Stimulated activated naive CD4-positive, alpha-beta T cell treated with Interleukin-2 at 50 U/mL for 16 hours (primary cell): ENCODE data around the gene C10orf95.
"Not testable (repeated sequence)": the region's sequence is repeated elsewhere in the genome, so short reads cannot be mapped to it uniquely, and the experiment has no call there.

Experiments
- DNase-seq: peaks from one replicate; lab custom pipeline; 2025; lab: John Stamatoyannopoulos, UW

The C10orf95 gene

DNA sequence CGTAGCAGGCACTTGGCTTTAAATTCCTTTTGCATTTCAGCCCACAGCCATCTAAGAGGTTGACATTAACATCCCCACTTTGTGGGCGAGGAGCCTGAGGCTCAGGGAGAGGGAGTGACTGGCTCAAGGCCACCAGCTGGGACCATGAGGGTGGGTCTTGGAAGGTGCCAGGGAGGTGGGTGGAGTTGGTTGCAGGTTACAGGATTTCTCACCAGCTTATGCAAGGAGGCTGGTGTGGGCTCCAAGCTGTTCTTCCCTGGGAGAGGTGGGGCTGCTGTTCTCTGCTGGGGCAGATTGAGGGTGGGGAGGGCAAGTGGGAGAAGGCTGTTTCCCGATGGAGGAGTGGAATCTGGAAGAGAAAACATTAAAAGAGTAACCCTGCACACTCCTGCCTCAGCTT is 14.1 kb upstream of the C10orf95 start:
- no peak for DNase-seq

DNA sequence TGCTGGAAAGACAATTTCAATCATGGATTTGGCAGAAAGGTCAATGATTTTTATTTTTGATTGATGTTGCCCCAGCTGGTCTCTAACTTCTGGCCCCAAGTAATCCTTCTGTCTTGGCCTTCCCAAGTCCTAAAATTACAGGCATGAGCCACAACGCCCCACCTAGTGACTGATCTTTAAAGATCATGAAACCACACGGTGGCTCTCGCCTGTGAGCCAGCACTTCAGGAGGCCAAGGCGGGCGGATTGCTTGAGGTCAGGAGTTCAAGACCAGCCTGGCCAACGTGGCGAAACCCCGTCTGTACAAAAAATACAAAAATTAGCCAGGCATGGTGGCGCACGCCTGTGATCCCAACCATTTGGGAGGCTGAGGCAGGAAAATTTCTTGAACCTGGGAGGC is 12.6 kb upstream of the C10orf95 start:
- DNase-seq: no peak

DNA sequence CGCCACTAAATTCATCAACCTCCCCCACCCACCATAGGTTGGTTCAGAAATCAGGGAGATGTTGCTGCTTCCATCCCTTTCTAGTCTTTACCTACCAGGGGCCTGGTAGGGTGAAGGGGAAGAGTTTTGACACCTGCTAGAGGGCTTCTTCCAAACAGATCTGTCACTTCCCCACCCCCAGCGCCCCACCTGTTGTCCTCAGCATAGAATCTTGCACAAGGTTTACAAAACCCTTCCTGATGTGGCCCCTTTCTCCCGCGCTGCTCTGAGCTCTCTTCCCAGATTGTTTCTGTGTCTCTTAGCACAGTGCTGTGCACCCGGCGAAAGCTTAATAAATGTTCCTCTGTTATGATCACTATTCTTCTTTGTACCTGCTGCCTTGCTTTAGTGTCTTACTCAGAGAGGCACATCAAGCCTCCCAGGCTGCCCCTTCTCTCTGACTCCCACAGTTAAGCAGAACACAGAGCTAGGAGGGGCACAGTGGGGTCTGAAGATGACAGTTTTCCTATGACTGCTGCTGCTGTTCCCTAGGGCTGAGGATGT is 11.2 kb upstream of the C10orf95 start:
- DNase-seq: no peak

DNA sequence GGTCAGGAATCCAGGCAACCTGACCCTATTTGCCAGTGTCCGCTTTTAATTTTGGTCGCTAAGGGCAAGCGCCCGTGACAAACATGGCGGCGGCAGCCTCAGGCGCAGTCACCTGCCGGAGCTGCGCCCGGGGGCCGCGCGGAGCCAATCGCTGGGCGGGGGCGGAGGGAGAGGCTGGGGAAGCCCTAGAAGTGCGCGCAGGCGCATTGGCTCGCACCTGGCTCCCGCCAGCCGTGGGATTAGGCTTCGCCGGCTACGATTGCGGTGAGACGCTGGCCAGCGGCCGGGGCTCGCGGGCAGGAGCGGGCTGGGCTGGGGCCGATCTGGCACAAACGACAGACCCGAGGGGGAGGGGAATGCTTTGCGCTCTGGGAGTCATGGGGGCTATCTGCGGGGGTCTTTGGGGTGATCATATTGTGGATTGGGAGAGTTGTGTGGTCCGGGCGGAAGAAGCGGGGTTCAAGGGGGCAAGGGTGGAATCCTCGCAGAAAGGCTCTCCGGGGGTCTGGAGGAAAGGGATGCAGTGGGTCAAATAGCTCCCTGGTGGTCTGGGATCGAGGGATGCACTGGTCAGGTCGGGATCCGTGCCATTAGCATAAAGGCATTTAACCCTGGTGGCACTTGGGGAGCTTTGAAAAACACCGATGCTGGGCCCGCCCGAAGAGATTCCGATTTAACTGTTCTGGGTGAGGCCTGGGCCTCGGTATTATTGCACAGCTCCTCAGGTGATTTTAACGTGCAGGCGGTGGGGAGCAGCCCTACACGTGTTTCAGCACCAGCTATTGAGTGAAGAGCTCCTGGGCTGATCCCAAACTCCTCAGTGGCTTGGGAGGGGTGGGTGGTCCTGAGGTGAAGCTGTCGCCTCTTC is 10.1 kb upstream of the C10orf95 start:
- peak; percentile 91 for DNase-seq

DNA sequence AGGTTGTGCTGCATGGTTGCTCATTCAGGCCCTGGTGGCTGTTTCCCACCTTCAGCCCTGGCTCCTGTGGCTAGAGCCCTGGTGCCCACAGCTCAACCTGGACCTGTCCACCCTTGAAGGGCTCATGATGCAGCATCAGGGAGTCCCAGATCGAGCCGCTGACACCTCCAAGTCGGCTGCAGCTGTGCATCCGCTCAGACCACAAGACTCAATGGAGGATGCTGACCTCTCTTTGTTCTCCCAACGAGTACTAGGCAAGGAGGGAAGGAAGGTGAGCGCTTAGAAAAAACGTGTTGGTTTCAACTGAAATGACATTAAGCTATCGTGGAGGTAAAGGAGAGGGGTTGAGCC is 9.5 kb upstream of the C10orf95 start:
- DNase-seq: no peak

DNA sequence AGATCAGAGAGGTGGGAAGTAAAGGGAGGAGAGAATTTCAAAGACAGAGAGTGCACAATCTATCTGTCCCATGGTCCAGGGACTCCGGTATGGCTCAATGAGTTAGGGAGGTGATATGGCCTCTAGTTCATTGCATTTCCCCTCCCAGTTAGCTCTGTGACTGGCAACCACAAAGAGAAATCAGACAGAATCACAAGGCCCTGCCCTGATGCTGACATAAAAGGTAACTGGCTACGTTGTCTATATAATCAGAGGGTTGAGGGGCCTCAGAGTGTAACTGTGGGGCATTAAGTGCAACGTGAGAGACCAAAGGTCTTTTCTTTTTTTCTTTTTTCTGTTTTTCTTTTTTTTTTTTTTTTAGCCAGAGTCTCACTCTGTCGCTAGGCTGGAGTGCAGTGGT is 7.3 kb upstream of the C10orf95 start:
- no peak for DNase-seq

DNA sequence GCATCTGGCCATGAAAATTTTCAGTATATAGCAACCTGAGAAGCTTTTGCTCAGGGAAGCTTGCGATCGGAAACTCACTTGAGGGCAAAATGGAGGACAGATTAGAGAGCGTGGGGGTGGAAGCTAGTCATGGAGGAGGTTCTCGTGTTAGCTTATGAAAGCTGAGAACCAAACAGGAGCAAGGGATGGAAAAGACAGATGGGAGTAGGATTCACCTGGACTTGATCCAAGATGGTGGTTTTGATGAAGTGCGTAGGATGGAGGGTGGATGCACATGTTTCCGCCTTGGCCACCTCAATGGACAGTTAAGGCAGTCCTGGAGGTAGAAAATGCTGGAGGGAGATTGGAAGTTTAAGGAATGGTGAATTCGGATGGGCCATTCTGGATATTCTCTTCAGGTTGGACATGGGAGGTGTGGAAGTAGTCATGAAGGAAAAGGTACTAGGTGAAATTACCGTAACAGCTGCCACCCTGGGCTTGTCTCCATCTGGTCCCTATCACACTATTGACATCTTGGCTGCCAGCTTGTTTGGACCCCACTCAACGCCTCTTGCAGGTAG is 6.3 kb upstream of the C10orf95 start:
- DNase-seq: no peak

DNA sequence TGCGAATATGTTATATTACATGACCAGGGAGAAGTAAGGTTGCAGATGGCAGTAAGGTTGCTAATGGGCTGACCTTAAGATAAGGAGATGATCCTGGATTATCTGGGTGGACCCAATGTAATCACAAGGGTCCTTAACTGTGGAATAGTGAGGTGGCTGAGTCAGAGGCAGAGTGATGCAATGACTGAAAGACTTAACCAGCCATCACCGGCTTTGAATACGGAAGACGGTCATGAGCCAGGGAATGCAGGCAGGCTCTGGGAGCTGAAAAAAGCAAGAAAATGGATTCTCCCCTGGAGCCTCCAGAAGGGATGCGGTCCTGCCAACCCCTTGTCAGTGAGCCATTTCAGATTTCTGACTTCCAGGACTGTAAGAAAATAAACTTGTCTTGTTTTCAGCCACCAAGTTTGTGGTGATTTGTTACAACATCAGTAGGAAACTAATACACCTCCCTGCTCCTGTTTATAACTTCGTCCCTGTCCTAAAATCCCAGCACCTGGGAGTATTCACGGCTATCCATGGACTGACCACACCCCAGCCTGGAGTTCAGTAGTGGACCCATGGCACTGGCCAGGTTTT is 4.6 kb upstream of the C10orf95 start:
- DNase-seq: no peak

DNA sequence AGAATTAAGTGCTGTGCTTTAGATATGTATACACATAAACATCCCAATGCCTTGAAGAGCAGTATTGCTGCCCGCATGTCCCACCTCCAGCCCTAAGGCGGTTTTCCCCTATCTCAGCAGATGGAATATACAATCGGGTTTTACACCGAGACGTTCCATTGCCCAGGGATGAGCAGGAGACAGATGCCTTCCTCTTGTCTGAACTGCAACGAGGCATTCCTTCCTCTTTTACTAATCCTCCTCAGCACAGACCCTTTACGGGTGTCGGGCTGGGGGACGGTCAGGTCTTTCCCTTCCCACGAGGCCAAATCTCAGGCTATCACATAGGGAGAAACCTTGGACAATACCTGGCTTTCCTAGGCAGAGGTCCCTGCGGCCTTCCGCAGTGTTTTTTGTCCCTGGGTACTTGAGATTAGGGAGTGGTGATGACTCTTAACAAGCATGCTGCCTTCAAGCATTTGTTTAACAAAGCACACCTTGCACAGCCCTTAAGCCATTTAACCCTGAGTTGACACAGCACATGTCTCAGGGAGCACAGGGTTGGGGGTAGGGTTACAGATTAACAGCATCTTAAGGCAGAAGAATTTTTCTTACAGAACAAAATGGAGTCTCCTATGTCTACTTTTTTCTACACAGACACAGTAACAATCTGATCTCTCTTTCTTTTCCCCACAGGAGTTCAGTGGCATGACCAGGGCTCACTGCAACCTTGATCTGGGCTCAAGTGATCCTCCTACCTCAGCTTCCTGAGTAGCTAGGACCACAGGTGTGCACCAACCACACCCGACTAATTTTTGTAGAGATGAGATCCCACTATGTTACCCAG is 3.5 kb upstream of the C10orf95 start:
- not testable (repeated sequence) for DNase-seq

DNA sequence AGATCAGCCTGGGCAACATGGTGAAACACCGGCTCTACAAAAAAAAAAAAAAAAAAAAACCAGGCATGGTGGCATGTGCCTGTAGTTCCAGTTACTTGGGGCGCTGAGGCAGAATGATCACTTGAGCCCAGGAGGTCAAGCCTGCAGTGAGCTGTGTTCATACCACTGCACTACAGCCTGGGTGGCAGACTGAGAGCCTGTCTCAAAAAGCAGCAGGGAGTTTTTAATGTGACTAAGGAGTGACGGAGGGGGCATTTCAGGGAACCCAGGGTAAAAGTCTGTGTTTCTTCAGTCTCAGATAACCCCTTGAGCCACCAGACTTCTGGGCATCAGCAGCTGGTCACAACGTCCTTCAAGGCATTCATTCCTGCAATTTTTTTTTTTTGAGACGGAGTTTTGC is 2.2 kb upstream of the C10orf95 start:
- DNase-seq: no peak

DNA sequence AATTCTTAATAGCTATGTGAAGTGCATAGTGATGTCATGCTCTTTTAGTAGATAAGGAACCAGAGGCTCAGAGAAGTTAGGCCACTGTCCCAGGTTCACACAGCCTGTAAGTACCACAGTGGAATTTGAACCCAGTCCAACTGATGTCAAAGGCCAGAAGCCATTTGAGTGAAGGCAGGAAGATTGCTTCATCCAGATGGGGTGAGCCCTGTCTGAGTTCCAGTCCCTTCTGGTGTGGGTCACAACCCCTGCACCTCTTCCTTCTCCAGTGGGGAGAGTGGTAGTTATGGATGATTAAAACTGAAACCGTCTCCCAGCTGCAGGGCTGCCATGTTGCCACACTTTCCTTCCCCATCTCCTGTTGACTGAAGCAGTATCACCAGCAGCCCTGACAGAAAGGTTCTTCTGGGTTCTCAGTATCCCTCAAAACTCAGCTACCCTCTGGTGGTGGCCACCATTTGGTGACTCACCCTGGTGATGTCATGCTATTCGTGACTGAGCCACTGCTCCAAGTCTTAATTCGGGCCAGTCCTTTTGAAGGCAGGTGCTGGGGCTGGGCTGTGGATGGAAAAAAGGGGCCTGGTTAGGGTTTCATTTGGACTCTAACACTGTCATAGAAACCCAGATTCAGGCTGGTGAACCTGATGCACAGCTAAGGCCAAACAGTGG is 1.5 kb upstream of the C10orf95 start:
- peak; percentile 69 for DNase-seq

DNA sequence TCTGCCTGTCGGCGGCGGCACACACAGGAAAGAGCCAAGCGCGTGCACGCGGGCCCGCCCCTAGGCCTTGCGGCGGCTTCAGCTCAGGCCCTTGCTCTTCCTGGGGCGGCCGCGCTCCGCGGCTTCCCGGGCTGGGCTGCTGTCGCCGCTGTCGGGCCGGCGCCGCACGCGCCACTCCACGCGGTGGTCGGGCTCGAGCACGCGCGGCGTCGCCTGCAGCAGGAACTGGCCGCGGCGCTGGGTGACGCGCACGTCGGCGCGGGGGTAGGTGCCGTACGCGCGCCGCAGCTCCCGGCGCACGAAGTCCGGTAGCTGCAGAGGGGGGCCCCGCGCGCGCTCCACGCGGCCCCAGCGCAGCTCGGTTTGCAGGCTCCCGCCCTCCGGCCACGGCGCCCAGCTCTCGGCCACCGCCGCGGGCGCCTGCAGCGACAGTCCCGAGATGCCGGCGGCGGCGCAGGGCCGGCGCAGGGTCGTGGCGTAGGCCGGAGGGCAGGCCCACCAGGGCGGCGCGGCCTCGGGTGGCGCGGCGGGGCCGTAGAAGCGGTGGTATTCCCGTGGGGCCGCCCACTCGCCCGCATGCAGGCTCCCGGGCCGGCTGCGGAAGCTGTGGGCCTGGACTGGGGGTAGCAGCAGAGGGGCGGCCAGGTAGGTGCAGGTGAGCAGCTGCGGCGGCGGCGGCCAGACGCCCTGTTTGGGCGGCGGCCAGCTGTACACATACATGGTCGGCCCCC is 804 bp downstream of the C10orf95 start:
- peak; percentile 82 for DNase-seq

DNA sequence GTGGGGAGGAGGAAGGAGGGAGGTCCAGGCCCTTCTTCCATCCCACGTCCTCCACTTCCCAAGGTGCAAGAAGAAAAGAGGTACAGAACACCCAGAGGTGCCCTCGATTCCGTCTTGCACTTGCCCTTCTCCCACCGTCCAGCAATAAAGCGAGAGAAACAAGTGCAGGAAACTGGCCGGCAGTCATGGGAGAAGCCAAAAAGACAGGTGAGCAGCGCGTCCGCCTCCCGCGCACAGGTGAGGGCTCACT is 1.3 kb downstream of the C10orf95 start:
- no peak for DNase-seq

DNA sequence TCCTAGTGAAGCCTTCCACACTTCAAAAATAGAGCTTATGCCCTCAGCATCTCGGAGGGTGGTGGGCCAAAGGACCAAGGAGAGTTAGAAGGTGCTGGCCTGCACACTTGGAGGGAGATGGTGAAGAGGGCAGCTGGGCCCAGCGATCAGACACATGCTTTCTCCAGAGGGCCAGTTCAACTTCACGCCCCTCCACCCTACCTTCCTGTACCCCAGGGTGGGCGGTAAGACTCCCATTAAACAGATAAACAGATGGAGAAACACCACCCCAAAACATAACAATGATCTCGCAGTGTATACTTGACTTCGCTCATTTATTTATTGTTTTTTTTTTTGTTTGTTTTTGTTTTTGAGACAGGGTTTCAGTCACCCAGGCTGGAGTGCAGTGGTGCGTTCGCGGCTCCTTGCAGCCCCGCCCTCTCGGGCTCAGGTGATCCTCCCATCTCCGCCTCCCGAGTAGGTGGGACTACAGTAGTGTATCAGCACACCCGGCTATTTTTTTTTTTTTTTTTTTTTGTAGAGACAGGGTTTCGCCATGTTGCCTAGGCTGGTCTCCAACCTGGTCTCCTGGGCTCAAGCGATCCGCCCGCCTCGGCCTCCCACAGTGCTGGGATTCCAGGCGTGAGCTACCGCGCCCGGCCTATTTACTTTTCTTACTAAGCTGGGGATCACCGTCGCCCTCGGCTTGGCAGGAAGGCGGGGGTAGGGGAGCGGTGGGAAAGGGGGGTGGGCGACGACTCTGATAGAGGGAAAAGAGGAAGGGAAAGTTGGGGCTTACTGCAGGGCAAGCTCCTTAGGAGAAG is 1.8 kb downstream of the C10orf95 start:
- peak; percentile 87 for DNase-seq

DNA sequence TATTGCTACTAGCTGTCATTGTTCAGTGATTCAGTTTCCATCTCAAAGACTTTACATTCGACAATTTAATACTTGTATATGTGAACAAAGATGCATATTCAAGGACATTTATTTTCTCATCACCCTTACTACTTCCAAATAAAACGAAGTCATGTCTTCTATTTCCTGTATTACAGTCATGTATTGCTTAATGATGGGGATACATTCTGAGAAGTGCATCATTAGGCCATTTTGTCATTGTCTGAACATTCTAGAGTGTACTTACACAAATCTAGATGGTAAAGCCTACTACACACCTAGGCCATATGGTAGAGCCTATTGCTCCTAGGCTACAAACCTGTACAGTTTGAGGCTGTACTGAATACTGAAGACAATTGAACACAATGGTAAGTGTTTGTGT is 6.5 kb downstream of the C10orf95 start:
- no peak for DNase-seq

DNA sequence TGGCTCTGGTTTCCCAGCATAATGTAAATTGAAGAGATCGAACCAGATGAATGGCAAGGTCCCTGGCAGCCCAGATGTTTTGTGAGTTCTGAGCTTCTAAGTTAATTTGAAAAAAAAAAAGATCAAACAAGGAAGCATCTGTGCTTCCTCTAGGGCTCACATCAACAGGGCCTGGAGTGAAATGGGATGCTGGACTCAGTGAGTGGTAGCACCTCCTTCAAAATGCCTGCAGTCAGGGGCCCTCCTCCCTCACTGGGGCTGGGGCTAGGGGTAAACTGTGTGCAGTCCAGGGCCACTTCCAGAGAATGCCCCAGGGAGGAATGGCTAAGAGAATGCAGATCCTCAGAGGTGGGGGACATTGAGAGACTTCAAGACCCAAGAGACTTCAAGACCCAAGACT is 13.0 kb downstream of the C10orf95 start:
- no peak for DNase-seq

DNA sequence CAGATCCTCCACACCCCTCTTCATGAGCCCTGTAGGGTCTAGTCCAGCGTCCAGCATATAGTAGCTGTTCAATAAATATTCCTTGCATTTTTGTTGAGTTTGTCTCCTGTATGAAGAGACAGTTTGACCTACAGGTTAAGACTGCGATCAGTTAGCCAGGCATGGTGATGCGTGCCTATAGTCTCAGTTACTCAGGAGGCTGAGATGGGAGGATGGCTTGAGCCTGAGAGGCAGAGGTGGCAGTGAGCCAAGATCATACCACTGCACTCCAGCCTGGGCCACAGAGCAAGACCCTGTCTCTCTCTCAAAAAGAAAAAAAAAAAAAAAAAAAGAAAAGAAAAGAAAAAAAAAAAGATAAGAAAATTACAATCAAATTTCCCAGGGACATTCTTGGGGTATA is 13.8 kb downstream of the C10orf95 start:
- DNase-seq: no peak

DNA sequence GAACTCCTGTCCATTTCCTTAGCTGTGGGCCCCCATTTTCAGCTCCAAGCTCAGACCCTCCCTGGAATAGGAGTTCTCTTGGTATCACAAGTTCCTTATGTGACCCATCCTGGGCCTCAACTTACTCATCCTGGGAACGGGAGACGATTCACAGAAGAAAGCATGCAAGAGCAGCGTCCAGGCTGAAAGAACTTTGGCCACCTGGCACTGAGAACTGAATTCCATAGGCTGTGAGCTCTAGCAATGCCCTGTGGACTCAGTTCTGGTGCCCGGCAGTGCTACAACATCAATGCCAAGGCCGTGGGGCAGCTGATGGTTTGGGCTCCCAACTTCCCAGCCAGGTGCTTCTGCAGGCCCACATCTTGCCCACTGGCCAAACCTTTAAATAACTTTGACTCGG is 15.0 kb downstream of the C10orf95 start:
- no peak for DNase-seq

DNA sequence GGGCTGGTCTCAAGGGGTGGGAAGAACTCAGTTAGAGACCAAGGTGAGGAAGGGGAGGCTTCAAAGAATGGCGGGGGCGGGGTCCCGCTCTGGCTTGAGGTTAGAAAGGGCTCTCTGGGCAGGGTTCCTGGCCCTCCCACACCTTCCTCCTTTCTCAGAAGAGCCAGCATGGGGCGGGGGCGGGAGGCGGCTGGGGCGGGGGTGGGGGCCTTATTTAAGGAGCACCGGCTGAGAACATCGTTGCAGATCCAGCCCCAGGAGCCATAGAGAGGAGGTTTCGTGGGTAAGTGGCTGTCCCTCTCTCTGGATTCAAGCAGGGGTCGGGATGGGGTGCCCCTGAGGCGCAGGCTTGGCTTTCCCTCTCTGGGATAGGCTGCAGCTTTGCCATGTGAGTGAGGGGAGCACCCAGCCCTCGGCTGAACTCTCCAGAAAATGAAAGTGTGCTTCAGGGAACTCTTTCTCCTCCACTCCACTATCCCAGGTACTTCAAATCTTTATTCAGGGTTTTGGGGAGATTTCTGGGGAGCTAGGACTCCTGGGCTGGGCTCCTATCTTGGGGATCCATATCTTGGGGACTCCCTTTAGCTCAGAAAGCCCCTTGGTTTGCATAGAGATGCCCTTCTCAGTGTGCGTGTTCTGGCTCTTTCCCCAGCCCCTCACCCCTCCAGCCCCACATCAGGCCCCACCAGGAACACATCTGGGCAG is 15.7 kb downstream of the C10orf95 start:
- DNase-seq: peak; percentile 50

DNA sequence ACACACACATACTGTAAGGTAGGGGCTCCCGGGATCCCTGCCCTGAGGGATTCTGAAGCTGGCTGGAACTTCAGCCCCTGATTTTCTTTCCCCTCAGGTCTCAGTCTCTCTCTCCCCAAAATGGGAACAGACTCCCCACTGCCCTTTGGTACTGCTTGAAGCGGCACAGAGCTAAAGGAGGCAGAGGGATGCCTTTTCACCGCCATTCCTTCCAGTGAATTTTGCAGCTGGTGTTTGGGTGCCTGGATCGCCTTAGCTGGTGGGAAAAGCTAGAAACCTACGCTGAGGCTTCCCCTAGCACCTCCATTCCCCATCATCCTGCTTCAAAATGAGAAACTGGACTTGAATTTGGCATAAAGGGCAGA is 16.2 kb downstream of the C10orf95 start:
- DNase-seq: no peak
